ENCODE measurements around the gene KLF15. TPM values are rescaled to one million over a fixed set of nuclear protein-coding genes. Genes with fewer than 3 reads are reported as not detected.

KLF15 gene
- total and polyA plus RNA-seq, 9 of the 15 experiments (the other 6 are each of a cell fraction or from before 2014, with no cell fraction given) = 0.08 to 4.8 (median 1.2) TPM

DNA sequence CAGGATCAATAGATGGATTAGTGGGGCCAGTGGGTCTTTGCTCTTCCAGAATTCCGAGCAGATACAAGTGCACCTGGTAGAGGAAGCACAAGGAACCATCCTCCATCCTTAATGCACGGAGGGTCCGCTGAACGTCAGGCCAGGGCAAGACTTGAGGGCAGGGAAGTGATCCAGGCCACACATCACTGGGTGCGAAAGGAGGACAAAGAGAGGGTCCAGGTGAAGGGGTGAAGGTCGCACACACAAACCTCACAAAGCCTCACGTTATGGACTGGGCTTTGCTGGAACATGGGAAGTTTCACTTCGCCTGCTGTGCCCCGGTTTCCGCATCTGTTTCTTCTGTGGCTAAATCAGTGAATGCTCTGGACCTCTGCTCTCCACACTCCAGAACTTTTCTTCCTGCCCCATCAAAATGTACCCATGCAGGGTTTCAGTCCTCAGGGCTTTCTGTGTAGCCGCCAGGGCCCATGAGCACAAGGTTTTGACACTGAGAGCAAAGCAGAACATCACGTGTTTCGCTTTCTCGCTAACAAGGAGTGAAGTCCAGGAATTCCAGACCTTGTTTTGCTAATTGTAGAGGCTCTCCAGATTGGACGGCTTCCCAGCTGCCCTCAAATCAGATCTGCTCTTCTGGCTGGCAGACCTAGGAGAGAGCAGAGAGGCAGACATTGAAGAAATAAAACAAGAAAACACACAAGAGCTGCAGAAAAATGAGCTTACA lies 56.3 kb downstream of the KLF15 start:
- Histone ChIP-seq H3K9ac (ENCODE audit: insufficient read depth in 1 of 2, low read depth in 2 of 2, low read length in 2 of 2) (no peak overlapping the region), H3K36me3 (ENCODE audit: control insufficient read depth, insufficient read depth, low read length) (no peaks in the 10 kb centered on the region), H3K4me1 (replicated peaks in 1 of 2; ENCODE audit: control insufficient read depth in 2 of 2, insufficient read depth in 2 of 2, low read length in 2 of 2) (0 out of 5 replicates have a peak, but pooled peaks cover 0 to 4% of the 10 kb centered on the region in 2 experiments), H3K79me2 (ENCODE audit: control insufficient read depth, insufficient read depth, low read length) (no peaks in the 10 kb centered on the region), H3K27me3 (ENCODE audit: control insufficient read depth in 2 of 2, insufficient read depth in 2 of 2, low read length in 2 of 2) (peaks cover 0 to 16% of the 10 kb centered on the region in 2 experiments; a peak in 3 of 5 replicates), H2AFZ (ENCODE audit: low read depth, low read length) (0 out of 2 replicates have a peak overlapping the region, but pooled peaks have one; percentile 51), H3K9me1 (ENCODE audit: control insufficient read depth, insufficient read depth, low read length) (no peaks in the 10 kb centered on the region), H3K27ac (ENCODE audit: extremely low read depth, low read depth, low read length) (no peak overlapping the region), H3K4me3 (no peak overlapping the region), H3K4me2 (ENCODE audit: insufficient read depth, low read length) (no peak overlapping the region; the same call in 1 of the 2 replicates), H3K9me3 (replicated peaks; ENCODE audit: control insufficient read depth, insufficient read depth, low read depth, low read length) (no peaks in the 10 kb centered on the region), H4K20me1 (replicated peaks; ENCODE audit: control insufficient read depth, insufficient read depth, low read length) (no peaks in the 10 kb centered on the region)
- intact Hi-C loops (cut with micrococcal nuclease) = no loop called here
- ATAC-seq (no peak), DNase-seq (ENCODE audit: extremely low read depth in 1 of 4, low spot score in 3 of 4) (no peak), FAIRE-seq (no peak)
- in situ Hi-C loops (cut with MboI) = no loop called here
- WGBS (ENCODE audit: insufficient coverage, low coverage, missing lambda C conversion rate) = 6% methylated on average over 11 of the region's 15 CpGs
- BruUV-seq (replicated peaks) = no TSS peak
- ChIA-PET CTCF (ENCODE audit: low intra/inter-chr PET ratio) (no interaction called here), POLR2A (interaction anchor here (0.7 kb wide), 1 partner anchor 178 kb away, joined by 3 read pairs; no protein-coding TSS in a partner anchor)
- TF ChIP-seq ZSCAN32 (CRISPR knock-in tag; IDR thresholded peaks at IDR 0.05) (no peak), SOX6 (IDR thresholded peaks at IDR 0.05) (no peak), GATAD2A (IDR thresholded peaks at IDR 0.05) (no peak), TEAD2 (tag; IDR thresholded peaks at IDR 0.05) (no peak), TAF15 (IDR thresholded peaks at IDR 0.05; ENCODE audit: low read depth, low read length) (no peak), SNIP1 (IDR thresholded peaks at IDR 0.05; ENCODE audit: low read depth) (no peak), HDAC2 (IDR thresholded peaks at IDR 0.05) (no peak)
- TF ChIP-seq, protein P1, sequence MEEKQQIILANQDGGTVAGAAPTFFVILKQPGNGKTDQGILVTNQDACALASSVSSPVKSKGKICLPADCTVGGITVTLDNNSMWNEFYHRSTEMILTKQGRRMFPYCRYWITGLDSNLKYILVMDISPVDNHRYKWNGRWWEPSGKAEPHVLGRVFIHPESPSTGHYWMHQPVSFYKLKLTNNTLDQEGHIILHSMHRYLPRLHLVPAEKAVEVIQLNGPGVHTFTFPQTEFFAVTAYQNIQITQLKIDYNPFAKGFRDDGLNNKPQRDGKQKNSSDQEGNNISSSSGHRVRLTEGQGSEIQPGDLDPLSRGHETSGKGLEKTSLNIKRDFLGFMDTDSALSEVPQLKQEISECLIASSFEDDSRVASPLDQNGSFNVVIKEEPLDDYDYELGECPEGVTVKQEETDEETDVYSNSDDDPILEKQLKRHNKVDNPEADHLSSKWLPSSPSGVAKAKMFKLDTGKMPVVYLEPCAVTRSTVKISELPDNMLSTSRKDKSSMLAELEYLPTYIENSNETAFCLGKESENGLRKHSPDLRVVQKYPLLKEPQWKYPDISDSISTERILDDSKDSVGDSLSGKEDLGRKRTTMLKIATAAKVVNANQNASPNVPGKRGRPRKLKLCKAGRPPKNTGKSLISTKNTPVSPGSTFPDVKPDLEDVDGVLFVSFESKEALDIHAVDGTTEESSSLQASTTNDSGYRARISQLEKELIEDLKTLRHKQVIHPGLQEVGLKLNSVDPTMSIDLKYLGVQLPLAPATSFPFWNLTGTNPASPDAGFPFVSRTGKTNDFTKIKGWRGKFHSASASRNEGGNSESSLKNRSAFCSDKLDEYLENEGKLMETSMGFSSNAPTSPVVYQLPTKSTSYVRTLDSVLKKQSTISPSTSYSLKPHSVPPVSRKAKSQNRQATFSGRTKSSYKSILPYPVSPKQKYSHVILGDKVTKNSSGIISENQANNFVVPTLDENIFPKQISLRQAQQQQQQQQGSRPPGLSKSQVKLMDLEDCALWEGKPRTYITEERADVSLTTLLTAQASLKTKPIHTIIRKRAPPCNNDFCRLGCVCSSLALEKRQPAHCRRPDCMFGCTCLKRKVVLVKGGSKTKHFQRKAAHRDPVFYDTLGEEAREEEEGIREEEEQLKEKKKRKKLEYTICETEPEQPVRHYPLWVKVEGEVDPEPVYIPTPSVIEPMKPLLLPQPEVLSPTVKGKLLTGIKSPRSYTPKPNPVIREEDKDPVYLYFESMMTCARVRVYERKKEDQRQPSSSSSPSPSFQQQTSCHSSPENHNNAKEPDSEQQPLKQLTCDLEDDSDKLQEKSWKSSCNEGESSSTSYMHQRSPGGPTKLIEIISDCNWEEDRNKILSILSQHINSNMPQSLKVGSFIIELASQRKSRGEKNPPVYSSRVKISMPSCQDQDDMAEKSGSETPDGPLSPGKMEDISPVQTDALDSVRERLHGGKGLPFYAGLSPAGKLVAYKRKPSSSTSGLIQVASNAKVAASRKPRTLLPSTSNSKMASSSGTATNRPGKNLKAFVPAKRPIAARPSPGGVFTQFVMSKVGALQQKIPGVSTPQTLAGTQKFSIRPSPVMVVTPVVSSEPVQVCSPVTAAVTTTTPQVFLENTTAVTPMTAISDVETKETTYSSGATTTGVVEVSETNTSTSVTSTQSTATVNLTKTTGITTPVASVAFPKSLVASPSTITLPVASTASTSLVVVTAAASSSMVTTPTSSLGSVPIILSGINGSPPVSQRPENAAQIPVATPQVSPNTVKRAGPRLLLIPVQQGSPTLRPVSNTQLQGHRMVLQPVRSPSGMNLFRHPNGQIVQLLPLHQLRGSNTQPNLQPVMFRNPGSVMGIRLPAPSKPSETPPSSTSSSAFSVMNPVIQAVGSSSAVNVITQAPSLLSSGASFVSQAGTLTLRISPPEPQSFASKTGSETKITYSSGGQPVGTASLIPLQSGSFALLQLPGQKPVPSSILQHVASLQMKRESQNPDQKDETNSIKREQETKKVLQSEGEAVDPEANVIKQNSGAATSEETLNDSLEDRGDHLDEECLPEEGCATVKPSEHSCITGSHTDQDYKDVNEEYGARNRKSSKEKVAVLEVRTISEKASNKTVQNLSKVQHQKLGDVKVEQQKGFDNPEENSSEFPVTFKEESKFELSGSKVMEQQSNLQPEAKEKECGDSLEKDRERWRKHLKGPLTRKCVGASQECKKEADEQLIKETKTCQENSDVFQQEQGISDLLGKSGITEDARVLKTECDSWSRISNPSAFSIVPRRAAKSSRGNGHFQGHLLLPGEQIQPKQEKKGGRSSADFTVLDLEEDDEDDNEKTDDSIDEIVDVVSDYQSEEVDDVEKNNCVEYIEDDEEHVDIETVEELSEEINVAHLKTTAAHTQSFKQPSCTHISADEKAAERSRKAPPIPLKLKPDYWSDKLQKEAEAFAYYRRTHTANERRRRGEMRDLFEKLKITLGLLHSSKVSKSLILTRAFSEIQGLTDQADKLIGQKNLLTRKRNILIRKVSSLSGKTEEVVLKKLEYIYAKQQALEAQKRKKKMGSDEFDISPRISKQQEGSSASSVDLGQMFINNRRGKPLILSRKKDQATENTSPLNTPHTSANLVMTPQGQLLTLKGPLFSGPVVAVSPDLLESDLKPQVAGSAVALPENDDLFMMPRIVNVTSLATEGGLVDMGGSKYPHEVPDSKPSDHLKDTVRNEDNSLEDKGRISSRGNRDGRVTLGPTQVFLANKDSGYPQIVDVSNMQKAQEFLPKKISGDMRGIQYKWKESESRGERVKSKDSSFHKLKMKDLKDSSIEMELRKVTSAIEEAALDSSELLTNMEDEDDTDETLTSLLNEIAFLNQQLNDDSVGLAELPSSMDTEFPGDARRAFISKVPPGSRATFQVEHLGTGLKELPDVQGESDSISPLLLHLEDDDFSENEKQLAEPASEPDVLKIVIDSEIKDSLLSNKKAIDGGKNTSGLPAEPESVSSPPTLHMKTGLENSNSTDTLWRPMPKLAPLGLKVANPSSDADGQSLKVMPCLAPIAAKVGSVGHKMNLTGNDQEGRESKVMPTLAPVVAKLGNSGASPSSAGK (IDR thresholded peaks at IDR 0.05) = no peak
